ENCODE measurements around the gene TEX264. TPM values are rescaled to one million over a fixed set of nuclear protein-coding genes. Genes with fewer than 3 reads are reported as not detected.

Gene TEX264
- total and polyA plus RNA-seq, 2 of the 13 experiments (the other 11 are each of a cell fraction or from before 2014, with no cell fraction given), result 35.2 to 52.1 TPM

DNA sequence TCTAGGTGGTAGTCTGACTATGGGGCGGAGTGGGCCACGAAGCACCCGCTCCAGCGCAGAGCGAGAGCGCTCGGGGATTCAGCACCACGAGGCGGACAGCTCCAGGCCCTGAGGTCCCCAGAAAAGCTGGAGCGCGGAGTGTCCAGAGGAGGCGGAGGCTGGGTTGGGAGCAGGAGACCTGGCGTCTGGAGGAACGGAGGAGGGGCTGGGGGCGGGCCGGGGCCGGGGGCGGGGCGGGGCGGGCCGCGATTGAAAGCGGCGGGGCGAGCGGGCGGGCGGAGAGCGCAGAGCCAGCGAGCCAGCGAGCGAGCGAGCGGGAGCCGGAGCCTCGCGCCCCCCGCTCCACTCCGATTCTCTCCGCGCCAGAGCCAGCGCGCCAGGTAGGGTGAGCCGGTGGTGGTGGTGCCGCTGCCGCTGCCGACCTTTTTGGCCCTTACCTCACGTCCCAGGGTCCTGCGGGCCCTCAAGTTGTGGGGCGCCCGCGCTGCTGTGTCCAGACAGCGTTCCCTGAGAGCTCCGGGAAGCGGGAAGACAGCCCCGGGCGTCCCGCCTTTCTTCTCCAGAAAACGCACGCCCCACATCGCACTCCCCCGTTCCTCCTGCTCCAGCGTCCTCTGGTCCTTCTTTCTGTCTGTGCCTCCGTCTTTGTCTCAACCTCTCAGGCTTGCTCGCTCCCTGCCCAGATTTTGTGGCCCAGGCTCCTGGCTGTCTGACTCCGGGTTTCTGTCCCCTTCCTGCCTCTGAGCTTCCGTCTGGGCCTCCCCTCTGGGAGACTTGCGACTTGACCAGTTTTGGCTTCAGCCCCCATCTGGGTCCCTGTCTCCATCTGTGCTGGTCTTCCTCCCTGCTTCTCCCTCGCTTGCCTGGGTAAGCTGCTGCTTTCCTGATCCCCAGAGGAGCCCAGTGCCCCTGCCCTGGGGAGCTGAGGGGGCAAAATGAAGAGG is 36.0 kb downstream of the TEX264 start, which contains the start of gene GRM2 (continued):
- TF ChIP-seq, protein P1, sequence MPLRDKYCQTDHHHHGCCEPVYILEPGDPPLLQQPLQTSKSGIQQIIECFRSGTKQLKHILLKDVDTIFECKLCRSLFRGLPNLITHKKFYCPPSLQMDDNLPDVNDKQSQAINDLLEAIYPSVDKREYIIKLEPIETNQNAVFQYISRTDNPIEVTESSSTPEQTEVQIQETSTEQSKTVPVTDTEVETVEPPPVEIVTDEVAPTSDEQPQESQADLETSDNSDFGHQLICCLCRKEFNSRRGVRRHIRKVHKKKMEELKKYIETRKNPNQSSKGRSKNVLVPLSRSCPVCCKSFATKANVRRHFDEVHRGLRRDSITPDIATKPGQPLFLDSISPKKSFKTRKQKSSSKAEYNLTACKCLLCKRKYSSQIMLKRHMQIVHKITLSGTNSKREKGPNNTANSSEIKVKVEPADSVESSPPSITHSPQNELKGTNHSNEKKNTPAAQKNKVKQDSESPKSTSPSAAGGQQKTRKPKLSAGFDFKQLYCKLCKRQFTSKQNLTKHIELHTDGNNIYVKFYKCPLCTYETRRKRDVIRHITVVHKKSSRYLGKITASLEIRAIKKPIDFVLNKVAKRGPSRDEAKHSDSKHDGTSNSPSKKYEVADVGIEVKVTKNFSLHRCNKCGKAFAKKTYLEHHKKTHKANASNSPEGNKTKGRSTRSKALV (CRISPR knock-in tag; IDR thresholded peaks at IDR 0.05), result no peak
- TF ChIP-seq NR2F6 (IDR thresholded peaks at IDR 0.05), result no peak
- TF ChIP-seq NR2F6 (CRISPR knock-in tag; IDR thresholded peaks at IDR 0.05), result peak; percentile 58; the same call in 1 of the 2 replicates
- peak; percentile 77; the same call in 1 of the 2 replicates for TF ChIP-seq ZNF441 (CRISPR knock-in tag; IDR thresholded peaks at IDR 0.05; ENCODE audit: borderline replicate concordance)
- TF ChIP-seq, protein P2, sequence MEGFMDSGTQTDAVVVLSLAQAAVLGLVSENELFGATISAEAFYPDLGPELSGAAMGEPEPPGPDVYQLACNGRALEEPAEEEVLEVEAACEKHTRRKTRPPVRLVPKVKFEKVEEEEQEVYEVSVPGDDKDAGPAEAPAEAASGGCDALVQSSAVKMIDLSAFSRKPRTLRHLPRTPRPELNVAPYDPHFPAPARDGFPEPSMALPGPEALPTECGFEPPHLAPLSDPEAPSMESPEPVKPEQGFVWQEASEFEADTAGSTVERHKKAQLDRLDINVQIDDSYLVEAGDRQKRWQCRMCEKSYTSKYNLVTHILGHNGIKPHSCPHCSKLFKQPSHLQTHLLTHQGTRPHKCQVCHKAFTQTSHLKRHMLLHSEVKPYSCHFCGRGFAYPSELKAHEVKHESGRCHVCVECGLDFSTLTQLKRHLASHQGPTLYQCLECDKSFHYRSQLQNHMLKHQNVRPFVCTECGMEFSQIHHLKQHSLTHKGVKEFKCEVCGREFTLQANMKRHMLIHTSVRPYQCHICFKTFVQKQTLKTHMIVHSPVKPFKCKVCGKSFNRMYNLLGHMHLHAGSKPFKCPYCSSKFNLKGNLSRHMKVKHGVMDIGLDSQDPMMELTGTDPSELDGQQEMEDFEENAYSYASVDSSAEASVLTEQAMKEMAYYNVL (CRISPR knock-in tag; IDR thresholded peaks at IDR 0.05; ENCODE audit: borderline replicate concordance), result 0 out of 2 replicates have a peak, but pooled peaks have one; percentile 35
- 0 out of 2 replicates have a peak, but pooled peaks have one; percentile 46 for TF ChIP-seq REL (CRISPR knock-in tag; conservative IDR thresholded peaks at IDR 0.05)
- peak; percentile 94 for TF ChIP-seq ZFP36L2 (CRISPR knock-in tag; IDR thresholded peaks at IDR 0.05)
- TF ChIP-seq ZNF232 (CRISPR knock-in tag; IDR thresholded peaks at IDR 0.05; ENCODE audit: borderline replicate concordance), result 0 out of 2 replicates have a peak, but pooled peaks have one; percentile 51
- peak; percentile 47; the same call in 1 of the 2 replicates for TF ChIP-seq DRAP1 (CRISPR knock-in tag; IDR thresholded peaks at IDR 0.05)
- TF ChIP-seq TFDP1 (CRISPR knock-in tag; IDR thresholded peaks at IDR 0.05; ENCODE audit: borderline replicate concordance), result peak; percentile 40; the same call in 1 of the 2 replicates
- no peak for TF ChIP-seq ZBTB42 (CRISPR knock-in tag; IDR thresholded peaks at IDR 0.05)
- peak; percentile 83 for TF ChIP-seq SALL1 (CRISPR knock-in tag; IDR thresholded peaks at IDR 0.05)
- peak; percentile 71; the same call in 1 of the 2 replicates for TF ChIP-seq ETV6 (CRISPR knock-in tag; conservative IDR thresholded peaks at IDR 0.05)
- no peak for TF ChIP-seq ZNF629 (CRISPR knock-in tag; conservative IDR thresholded peaks at IDR 0.05)
- TF ChIP-seq ZNF589 (CRISPR knock-in tag; conservative IDR thresholded peaks at IDR 0.05), result peak; percentile 63; the same call in 1 of the 2 replicates
- TF ChIP-seq DBP (CRISPR knock-in tag; IDR thresholded peaks at IDR 0.05; ENCODE audit: not compliant biosample characterization), result no peak
- TF ChIP-seq SNAPC2 (CRISPR knock-in tag; IDR thresholded peaks at IDR 0.05), result 0 out of 2 replicates have a peak, but pooled peaks have one; percentile 49
- no peak for TF ChIP-seq ZNF234 (CRISPR knock-in tag; conservative IDR thresholded peaks at IDR 0.05)
- TF ChIP-seq TSC22D2 (CRISPR knock-in tag; IDR thresholded peaks at IDR 0.05; ENCODE audit: borderline replicate concordance), result peak; percentile 97
- TF ChIP-seq KMT2B (CRISPR knock-in tag; IDR thresholded peaks at IDR 0.05), result peak; percentile 68; the same call in 1 of the 2 replicates
- peak; percentile 95 for TF ChIP-seq TGIF2 (CRISPR knock-in tag; IDR thresholded peaks at IDR 0.05)
